22Rv1 (cell line): Measurements from ENCODE around the gene PTPRD.

Source experiments
- ZFX ChIP-seq: fragments of 450-650 bp; IDR thresholded peaks from 2 replicates; pipeline ENCODE4 v1.6.1; 2017; ENCODE audit warnings: antibody characterized with exemption, borderline replicate concordance
- TF ChIP-seq, protein P1 (sequence below): fragments of 450-650 bp; IDR thresholded peaks from 2 replicates; pipeline ENCODE4 v1.5.1; 2017; ENCODE audit warnings: mild to moderate bottlenecking

DNA sequence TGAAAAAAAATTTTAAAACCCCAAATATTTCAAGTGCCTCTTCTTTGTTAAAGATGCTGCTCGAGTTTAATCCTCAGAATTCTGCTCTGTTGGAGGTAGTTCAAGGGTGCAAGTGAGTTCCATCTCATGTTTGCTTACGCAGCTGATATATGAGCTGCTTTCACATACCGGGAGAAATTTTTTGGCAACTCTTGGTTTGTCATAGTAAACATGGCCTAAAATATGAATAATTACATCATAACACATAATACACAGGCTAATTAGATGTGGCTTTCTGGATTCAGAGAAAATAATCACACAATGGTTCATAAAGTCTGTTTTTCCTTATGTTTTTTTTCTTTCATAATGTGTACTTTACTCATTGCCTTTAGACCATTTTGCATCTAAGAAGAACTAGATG lies 1134.1 kb downstream of the PTPRD start:
- TF ChIP-seq, protein P1, sequence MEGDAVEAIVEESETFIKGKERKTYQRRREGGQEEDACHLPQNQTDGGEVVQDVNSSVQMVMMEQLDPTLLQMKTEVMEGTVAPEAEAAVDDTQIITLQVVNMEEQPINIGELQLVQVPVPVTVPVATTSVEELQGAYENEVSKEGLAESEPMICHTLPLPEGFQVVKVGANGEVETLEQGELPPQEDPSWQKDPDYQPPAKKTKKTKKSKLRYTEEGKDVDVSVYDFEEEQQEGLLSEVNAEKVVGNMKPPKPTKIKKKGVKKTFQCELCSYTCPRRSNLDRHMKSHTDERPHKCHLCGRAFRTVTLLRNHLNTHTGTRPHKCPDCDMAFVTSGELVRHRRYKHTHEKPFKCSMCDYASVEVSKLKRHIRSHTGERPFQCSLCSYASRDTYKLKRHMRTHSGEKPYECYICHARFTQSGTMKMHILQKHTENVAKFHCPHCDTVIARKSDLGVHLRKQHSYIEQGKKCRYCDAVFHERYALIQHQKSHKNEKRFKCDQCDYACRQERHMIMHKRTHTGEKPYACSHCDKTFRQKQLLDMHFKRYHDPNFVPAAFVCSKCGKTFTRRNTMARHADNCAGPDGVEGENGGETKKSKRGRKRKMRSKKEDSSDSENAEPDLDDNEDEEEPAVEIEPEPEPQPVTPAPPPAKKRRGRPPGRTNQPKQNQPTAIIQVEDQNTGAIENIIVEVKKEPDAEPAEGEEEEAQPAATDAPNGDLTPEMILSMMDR = no peak
- TF ChIP-seq ZFX = no peak
